ENCODE results near the gene BMPR1B.

GRCh38 chr4:95023110-95023509 is 265.4 kb downstream of the BMPR1B start:
- TF ChIP-seq CTCF (IDR thresholded peaks at IDR 0.05) (no peak), EP300 (IDR thresholded peaks at IDR 0.05) (no peak)

All from gastroesophageal sphincter (tissue), 3 donors.